Trophoblast cell (in vitro differentiated cells and primary cell): ENCODE data around the gene C17orf100.
"Not testable (repeated sequence)": the region's sequence is repeated elsewhere in the genome, so short reads cannot be mapped to it uniquely, and the experiment has no call there.

Source experiments
- DNase-seq, 2 donors: peaks; one replicate each; pipeline ENCODE4 v3.0.0-alpha.2; 2016
- H2AFZ ChIP-seq: 2 replicates; pipeline ENCODE4 v1.6.1; 2013; ENCODE audit warnings: low read length, moderate library complexity, mild to moderate bottlenecking; ENCODE audit not compliant: insufficient read depth, poor library complexity
- H2AK5ac ChIP-seq: 2 replicates; pipeline ENCODE4 v1.6.1; 2013; ENCODE audit warnings: mild to moderate bottlenecking, low read length
- H2BK120ac ChIP-seq: 2 replicates; pipeline ENCODE4 v1.6.1; 2013; ENCODE audit warnings: low read length, mild to moderate bottlenecking, moderate library complexity; ENCODE audit not compliant: insufficient read depth, poor library complexity
- H2BK12ac ChIP-seq: 2 replicates; pipeline ENCODE4 v1.6.1; 2013; ENCODE audit warnings: mild to moderate bottlenecking, low read length, moderate library complexity
- H2BK5ac ChIP-seq: 2 replicates; pipeline ENCODE4 v1.6.1; 2013; ENCODE audit warnings: low read length, low read depth, moderate library complexity, mild to moderate bottlenecking; ENCODE audit not compliant: poor library complexity
- H3K14ac ChIP-seq: 2 replicates; pipeline ENCODE4 v1.6.1; 2013; ENCODE audit warnings: mild to moderate bottlenecking, low read length
- H3K18ac ChIP-seq: 2 replicates; pipeline ENCODE4 v1.6.1; 2013; ENCODE audit warnings: mild to moderate bottlenecking, low read length
- H3K23ac ChIP-seq: 2 replicates; pipeline ENCODE4 v1.6.1; 2013; ENCODE audit warnings: low read length
- H3K27ac ChIP-seq: 2 replicates; pipeline ENCODE4 v1.5.1; 2013; ENCODE audit warnings: low read depth, mild to moderate bottlenecking, inconsistent platforms, low read length, moderate library complexity
- H3K27me3 ChIP-seq: 2 replicates; pipeline ENCODE4 v1.6.1; 2013; ENCODE audit warnings: inconsistent platforms, mild to moderate bottlenecking, low read length, moderate library complexity; ENCODE audit not compliant: insufficient read depth
- H3K36me3 ChIP-seq, 2 experiments: 1 replicate in 1 of 2; 2 replicates in 1 of 2; pipeline ENCODE4 v1.6.1; 2013; ENCODE audit warnings: low read length in 2 of 2, mild to moderate bottlenecking in 2 of 2, moderate library complexity in 1 of 2; ENCODE audit not compliant: insufficient read depth in 2 of 2, control insufficient read depth in 1 of 2
- H3K4ac ChIP-seq: 2 replicates; pipeline ENCODE4 v1.6.1; 2013; ENCODE audit warnings: low read depth, mild to moderate bottlenecking, low read length, moderate library complexity
- H3K4me1 ChIP-seq, 2 experiments: 1 replicate in 1 of 2; 2 replicates in 1 of 2; pipeline ENCODE4 v1.6.1; 2013; ENCODE audit warnings: low read length in 2 of 2, mild to moderate bottlenecking in 2 of 2, moderate library complexity in 1 of 2; ENCODE audit not compliant: insufficient read depth in 2 of 2, control insufficient read depth in 1 of 2
- H3K4me2 ChIP-seq: 2 replicates; pipeline ENCODE4 v1.6.1; 2013; ENCODE audit warnings: inconsistent platforms, mild to moderate bottlenecking, low read length, moderate library complexity
- H3K4me3 ChIP-seq: 2 replicates; pipeline ENCODE4 v1.5.1; 2013; ENCODE audit warnings: mild to moderate bottlenecking, low read depth, low read length, inconsistent platforms
- H3K79me1 ChIP-seq: one replicate; pipeline ENCODE4 v1.6.1; 2013; ENCODE audit warnings: low read length
- H3K79me2 ChIP-seq: 2 replicates; pipeline ENCODE4 v1.6.1; 2013; ENCODE audit warnings: low read length, mild to moderate bottlenecking; ENCODE audit not compliant: control insufficient read depth, insufficient read depth, poor library complexity
- H3K9ac ChIP-seq: 2 replicates; pipeline ENCODE4 v1.6.1; 2013; ENCODE audit warnings: mild to moderate bottlenecking, low read length
- H3K9me3 ChIP-seq: 2 replicates; pipeline ENCODE4 v1.6.1; 2013; ENCODE audit warnings: low read depth, mild to moderate bottlenecking, control low read depth, inconsistent platforms, low read length; ENCODE audit not compliant: insufficient read depth
- H4K12ac ChIP-seq: 2 replicates; pipeline ENCODE4 v1.6.1; 2013; ENCODE audit warnings: low read depth, mild to moderate bottlenecking, low read length, moderate library complexity
- H4K8ac ChIP-seq: 2 replicates; pipeline ENCODE4 v1.6.1; 2013; ENCODE audit warnings: low read depth, mild to moderate bottlenecking, low read length, moderate library complexity
- H4K91ac ChIP-seq: one replicate; pipeline ENCODE4 v1.6.1; 2013; ENCODE audit warnings: low read depth, mild to moderate bottlenecking, low read length, moderate library complexity
- WGBS: extraction: QIAGEN DNeasy Blood & Tissue Kit; methylation state at CpG from one replicate; pipeline ENCODE4 v1.1.7; 2013; ENCODE audit warnings: missing lambda C conversion rate; ENCODE audit not compliant: insufficient read length, insufficient coverage; ENCODE audit errors: extremely low coverage; 5-methylcytosine and 5-hydroxymethylcytosine counted together

The C17orf100 gene

GRCh38 chr17:6660805-6661463 lies 9.4 kb downstream of the C17orf100 start:
- no peak overlapping the region for H4K12ac ChIP-seq
- no peak overlapping the region for H3K14ac ChIP-seq
- no peaks in the 10 kb centered on the region for H3K36me3 ChIP-seq
- H2BK12ac ChIP-seq, result no peak overlapping the region
- H2BK120ac ChIP-seq, result no peak overlapping the region
- H3K79me1 ChIP-seq, result no peaks in the 10 kb centered on the region
- no peak for DNase-seq
- H4K8ac ChIP-seq, result no peak overlapping the region
- no peak overlapping the region for H4K91ac ChIP-seq
- whole genome bisulfite sequencing, result no CpG with 5 or more reads among the region's 11 CpGs
- no peaks in the 10 kb centered on the region for H3K9me3 ChIP-seq
- no peaks in the 10 kb centered on the region for H3K79me2 ChIP-seq
- H2AK5ac ChIP-seq, result no peak overlapping the region
- peaks cover 2% of the 10 kb centered on the region for H3K27me3 ChIP-seq
- H3K4me3 ChIP-seq, result no peak overlapping the region
- no peak overlapping the region for H3K18ac ChIP-seq
- no peak overlapping the region for H2AFZ ChIP-seq
- H3K4ac ChIP-seq, result no peak overlapping the region
- H3K9ac ChIP-seq, result no peak overlapping the region
- no peak overlapping the region for H3K4me2 ChIP-seq
- no peak overlapping the region for H2BK5ac ChIP-seq
- H3K4me1 ChIP-seq, result no peaks in the 10 kb centered on the region
- H3K23ac ChIP-seq, result no peak overlapping the region
- H3K27ac ChIP-seq, result no peak overlapping the region

GRCh38 chr17:6661464-6661848 lies 9.9 kb downstream of the C17orf100 start:
- H3K14ac ChIP-seq, result no peak overlapping the region
- no CpG with 5 or more reads among the region's 2 CpGs for WGBS

GRCh38 chr17:6663200-6663599 lies 11.6 kb downstream of the C17orf100 start:
- not testable (repeated sequence) for H3K14ac ChIP-seq, H2AFZ ChIP-seq, H2AK5ac ChIP-seq, H3K79me1 ChIP-seq, H3K4me1 ChIP-seq, H2BK12ac ChIP-seq, H3K18ac ChIP-seq, H4K8ac ChIP-seq, H3K9ac ChIP-seq, H3K4me3 ChIP-seq, H3K9me3 ChIP-seq, H2BK5ac ChIP-seq, H4K12ac ChIP-seq, H3K36me3 ChIP-seq, H3K27me3 ChIP-seq, H3K79me2 ChIP-seq, H3K4ac ChIP-seq, DNase-seq, H3K4me2 ChIP-seq, H4K91ac ChIP-seq, H2BK120ac ChIP-seq, H3K23ac ChIP-seq, H3K27ac ChIP-seq
- WGBS, result no CpG with 5 or more reads among the region's 14 CpGs

More at GRCh38 chr17:6661464-6661848, 9.9 kb downstream of the C17orf100 start:
- H3K4me2 ChIP-seq, result no peak overlapping the region
- no peak overlapping the region for H2BK12ac ChIP-seq
- H3K4me1 ChIP-seq, result no peaks in the 10 kb centered on the region
- H3K23ac ChIP-seq, result no peak overlapping the region
- no peak overlapping the region for H3K18ac ChIP-seq
- no peak overlapping the region for H2BK120ac ChIP-seq
- no peaks in the 10 kb centered on the region for H3K9me3 ChIP-seq
- no peak overlapping the region for H4K91ac ChIP-seq
- H4K12ac ChIP-seq, result no peak overlapping the region
- no peak overlapping the region for H3K27ac ChIP-seq
- H2AFZ ChIP-seq, result no peak overlapping the region
- H3K27me3 ChIP-seq, result no peaks in the 10 kb centered on the region
- H2AK5ac ChIP-seq, result no peak overlapping the region
- H3K4me3 ChIP-seq, result no peak overlapping the region
- no peaks in the 10 kb centered on the region for H3K79me1 ChIP-seq
- no peak overlapping the region for H4K8ac ChIP-seq
- H2BK5ac ChIP-seq, result no peak overlapping the region
- DNase-seq, result no peak
- no peaks in the 10 kb centered on the region for H3K79me2 ChIP-seq
- no peaks in the 10 kb centered on the region for H3K36me3 ChIP-seq
- H3K4ac ChIP-seq, result no peak overlapping the region
- H3K9ac ChIP-seq, result no peak overlapping the region

- Histone ChIP-seq H3K9me3 (no peaks in the 10 kb centered on the region), H2BK120ac (no peak overlapping the region), H3K4me1 (peaks cover 0 to 2% of the 10 kb centered on the region in 2 experiments), H3K27me3 (no peaks in the 10 kb centered on the region), H3K23ac (no peak overlapping the region), H3K36me3 (no peaks in the 10 kb centered on the region), H4K91ac (no peak overlapping the region), H2BK12ac (no peak overlapping the region), H3K9ac (no peak overlapping the region), H3K27ac (no peak overlapping the region), H2BK5ac (no peak overlapping the region), H3K4me2 (no peak overlapping the region), H3K79me2 (no peaks in the 10 kb centered on the region), H3K4me3 (no peak overlapping the region), H3K79me1 (no peaks in the 10 kb centered on the region), H3K4ac (no peak overlapping the region), H3K14ac (no peak overlapping the region), H2AK5ac (no peak overlapping the region), H3K18ac (no peak overlapping the region), H2AFZ (no peak overlapping the region), H4K12ac (no peak overlapping the region), H4K8ac (no peak overlapping the region)
- no CpG with 5 or more reads among the region's 9 CpGs for WGBS
- DNase-seq, result peak; percentile 49 to 82
Observed at GRCh38 chr17:6666077-6666521, 14.5 kb downstream of the C17orf100 start.
